NCI-H2029 treated with DMSO at 0.1 percent for 48 hours (cell line): ENCODE measurements around the gene PWP2.
"Not testable (repeated sequence)": the region's sequence is repeated elsewhere in the genome, so short reads cannot be mapped to it uniquely, and the experiment has no call there.

Experiments used
- DNase-seq: peaks from one replicate; lab custom pipeline; 2025; lab: John Stamatoyannopoulos, UW

The PWP2 gene

DNA sequence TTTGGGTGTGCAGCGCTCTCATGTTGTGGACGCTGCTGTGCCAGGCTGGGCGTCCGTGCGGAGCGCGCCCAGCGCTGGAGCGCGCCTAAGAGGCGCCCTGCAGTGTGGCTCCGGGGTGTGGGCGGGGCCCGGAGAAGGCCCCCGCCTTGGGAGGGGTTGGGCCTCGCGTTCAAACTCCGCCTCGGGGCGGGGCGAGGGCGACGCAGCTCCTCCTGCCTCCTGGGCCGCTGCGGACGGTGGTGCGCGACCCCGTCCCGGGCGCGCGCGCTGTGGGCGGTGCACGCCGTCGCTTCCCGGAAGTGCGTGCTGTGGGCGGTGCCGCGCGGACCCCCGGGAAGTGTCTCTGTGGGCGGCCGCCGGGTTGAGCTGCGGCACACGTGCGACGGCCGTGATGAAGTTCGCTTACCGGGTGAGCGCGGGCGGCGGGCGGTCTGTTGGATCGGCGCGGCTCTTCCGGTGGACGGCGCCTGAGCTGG lies at the start of gene PWP2:
Gene PWP2, plus strand, starts transcription at position 374 of the 476 bp plus-strand sequence. Its CDS starts 18 bp downstream, at position 392.
- not testable (repeated sequence) for DNase-seq

DNA sequence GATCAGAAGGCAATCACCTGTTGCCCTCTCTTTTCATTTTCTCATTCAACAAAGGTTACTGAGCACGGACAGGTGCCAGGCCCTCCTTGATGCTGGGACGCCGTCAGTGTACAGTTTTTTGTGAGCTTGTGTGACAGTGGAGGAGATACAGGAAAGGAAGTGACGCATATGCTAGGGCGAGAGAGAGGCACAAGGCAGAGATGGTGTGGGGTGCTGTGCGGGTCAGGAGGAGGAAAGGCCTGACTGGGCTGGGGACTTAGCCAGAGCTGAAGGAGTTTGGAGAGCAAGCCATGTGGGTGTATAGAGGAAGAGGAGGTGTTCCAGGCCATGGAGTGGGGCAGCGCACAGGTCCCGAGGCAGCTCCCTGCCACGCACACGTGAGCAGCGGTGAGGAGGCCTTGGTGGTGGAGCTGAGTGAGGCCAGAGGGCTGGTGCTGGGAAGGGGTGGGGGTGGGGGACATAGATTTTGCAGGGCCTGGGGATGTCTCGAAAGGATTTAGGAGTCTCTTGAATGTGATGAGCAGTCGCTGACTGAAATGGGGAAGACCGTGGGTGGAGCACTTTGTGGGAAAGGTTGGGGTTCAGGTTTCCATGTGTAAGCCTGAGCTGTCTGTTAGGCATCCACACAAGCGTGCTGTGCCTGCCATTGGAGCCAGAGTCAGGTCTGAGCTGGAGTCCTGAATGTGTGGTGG lies 49.1 kb upstream of the PWP2 start:
- no peak for DNase-seq

DNA sequence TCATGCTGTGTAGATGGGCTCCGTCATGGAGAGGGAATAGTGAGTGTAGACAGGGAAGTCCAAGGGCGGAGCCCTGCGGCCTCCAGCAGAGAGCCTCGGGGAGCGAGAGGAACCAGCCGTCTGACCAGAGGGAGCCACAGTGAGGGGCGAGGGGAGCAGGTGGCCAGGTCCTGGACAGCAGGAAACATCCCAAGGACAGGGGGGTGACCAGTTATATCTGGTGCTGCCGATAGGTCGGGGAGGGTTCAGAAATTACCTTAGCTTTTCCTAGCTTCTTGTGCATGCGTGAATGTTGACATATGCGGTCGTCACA lies 48.6 kb upstream of the PWP2 start:
- DNase-seq = no peak

DNA sequence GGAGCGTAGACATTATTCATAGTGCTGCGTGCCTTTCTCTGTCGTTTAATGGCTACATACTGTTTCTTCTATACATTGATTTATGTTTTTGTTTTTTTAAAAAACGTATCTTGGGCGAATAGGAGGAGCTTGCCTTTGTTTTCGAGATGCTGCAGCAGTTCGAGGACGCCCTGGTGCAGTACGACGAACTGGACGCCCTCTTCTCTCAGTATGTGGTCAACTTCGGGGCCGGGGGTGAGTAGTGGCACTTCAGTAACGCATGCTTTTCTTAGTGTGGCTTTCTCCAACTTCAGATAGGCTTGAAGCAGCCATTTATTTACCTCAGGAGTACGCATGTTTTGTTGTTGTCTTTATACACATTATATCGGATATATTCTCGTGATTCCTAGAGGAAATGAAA lies 48.2 kb upstream of the PWP2 start:
- DNase-seq = no peak

DNA sequence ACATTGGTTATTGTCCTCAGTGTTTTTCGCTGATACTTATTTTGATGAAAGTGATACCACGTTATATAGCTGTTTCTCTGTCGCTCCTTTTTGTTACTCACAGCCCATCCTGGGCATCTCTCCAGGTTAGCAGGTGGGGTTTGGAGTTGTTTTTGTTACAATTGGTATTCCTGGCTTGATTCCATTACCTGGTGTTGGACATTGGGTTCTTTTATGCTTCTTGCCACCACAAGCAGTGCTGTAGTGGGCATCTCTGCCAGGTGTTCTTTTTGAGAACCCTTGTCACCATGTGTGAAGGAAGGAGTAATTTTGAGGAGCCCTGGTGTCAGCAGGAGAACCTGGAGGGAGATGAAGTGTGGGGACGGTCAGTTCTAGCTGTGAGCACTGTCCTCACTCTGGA lies 47.5 kb upstream of the PWP2 start:
- DNase-seq = peak; percentile 58

DNA sequence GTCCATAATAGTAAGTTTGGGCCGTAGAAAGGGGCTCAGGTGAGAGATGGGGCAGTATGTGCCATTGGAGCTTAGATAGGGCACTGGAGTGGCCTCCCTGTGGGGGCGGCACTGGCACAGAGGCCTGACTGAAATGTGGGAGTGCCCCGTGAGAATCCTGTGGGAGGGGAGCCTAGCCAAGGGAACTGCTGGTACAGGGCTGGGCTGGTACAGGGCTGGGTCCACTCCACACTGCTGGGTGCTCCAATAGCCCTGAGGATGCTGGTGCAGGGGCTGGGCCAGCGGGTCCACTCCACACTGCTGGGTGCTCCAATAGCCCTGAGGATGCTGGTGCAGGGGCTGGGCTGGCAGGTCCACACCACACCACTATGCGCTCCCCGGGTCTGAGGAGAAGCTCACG lies 44.8 kb upstream of the PWP2 start:
- no peak for DNase-seq

DNA sequence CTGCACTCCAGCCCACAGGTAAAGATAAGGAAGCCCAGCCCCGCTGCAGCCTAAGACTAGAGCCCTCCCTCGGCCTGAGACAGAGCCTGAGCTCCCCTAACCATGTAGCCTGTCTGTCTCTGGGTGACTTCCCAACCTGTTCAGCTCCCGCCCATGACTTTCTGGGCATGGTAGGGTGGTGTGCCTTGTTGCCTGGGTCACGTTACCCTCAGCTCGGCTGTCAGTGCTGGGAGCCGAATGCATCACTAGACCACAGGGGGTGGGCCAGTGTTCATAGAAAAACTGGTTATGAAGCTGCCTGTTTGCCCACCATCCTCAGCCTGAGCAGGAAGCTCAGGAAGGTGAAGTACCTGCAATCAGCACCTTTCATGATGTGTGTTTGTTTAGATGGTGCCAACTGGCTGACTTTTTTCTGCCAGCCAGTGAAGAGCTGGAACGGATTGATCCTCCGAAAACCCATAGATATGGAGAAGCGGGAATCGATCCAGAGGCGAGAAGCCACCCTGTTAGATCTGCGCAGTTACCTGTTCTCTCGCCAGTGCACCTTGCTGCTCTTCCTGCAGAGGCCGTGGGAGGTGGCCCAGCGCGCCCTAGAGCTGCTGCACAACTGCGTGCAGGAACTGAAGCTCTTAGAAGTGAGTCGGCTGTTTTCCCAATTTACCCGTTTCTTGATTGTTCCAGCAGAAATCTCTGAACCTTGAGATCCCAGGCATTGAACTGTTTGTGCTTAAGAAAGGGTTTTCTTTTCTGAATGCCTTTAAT lies 43.9 kb upstream of the PWP2 start:
- peak; percentile 44 for DNase-seq

DNA sequence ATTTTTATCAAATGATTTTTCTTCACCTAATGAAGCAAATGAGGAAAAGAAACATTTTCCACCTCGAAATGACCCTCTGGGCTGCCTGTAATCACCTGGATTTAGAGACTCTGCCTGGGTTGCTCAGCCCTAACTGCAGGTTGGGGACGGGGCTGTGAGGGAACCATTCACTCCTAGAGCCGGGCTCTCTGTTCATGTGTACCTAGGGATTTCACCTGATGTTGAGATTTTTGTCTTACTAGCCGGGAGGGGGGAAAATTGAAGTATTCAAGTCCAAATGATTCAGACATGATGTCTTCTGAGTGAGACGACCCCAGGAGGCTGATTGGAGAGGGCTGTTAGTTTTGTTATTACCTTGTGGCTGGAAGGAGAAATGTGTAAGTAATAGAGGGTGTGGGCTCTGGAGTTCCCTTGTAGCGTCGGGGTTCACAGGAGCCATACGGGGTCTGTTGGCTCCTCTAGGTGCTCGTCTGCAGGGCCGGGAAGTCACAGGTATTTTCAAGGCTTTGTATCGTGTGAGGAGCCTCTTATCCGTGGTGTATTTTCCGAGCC lies 42.3 kb upstream of the PWP2 start:
- no peak for DNase-seq

DNA sequence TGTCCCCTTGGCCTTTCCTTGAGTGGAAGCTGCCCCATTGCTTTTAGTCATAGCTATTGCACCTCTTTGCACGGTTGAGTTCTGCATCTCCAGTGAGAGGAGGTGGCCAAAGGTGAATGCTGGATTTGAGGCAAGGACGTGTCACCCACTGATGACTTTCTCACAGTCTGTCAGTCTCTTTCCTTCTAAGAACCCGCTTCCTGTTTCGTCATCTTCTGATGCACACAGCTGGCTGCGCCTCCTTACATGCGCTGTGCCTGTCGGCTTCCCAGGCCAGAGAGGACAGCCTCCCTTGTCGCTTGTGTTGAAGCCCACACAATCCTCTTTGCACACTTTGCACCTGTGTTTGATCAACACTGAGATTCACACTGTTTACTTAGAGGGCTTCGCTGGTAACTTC lies 41.8 kb upstream of the PWP2 start:
- no peak for DNase-seq

DNA sequence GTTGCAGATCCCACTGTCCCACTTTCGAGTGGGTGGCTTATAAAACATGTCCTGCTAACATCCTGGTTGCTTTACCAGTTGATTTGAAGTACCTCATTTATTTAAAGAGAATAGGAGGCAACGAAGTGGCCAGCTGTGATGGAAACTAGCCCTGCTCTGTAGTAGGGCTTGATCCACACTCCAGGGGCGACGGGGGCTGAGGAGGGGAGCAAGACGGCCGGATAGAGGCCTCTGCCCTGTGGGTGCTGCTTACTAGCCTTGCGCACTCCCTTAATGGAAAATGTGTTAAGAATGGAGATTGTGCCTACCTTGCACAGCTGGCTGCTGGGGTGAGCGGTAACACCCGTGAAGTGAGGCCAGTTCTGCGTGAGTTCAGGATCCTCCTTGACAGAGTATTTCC lies 41.1 kb upstream of the PWP2 start:
- DNase-seq = no peak

DNA sequence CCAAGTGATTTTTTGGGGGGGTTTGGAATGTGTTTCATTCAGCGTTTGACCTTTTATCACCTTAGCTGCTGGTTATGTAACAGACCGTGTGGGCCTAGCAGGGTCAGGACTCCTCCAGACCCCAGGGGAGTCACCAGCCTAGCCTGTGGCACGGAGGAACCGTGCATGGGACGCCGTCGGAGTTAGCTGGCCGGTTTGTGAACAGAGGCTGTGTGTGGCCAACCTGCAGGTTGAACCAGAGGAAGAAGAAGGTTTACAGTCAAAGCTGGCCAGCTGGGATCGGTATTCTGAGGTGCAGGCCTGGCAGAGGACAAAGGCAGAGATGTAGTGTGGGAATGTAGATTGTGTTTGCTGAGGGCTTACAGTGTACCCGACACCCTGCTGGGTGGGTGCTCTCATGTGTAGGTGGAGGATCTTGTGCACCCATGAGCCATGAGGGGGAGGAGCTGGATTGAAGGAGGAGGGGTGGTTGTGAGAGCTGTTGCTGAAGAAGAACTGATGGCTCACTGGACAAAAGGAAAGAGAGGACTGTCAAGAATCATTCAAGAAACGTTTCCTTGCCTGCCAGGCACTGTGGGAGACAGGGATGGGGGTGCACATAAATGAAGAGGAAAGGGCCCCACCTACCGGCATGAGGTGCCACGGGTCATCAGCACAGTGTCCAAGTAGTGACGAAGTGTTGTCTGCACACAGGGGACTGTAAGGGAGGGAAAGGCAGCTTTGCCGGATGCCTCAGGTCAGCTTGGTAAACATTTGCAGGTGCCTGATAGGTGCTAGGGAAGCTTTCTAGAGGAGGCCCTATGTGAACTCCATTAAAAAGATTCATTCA lies 40.0 kb upstream of the PWP2 start:
- no peak for DNase-seq

DNA sequence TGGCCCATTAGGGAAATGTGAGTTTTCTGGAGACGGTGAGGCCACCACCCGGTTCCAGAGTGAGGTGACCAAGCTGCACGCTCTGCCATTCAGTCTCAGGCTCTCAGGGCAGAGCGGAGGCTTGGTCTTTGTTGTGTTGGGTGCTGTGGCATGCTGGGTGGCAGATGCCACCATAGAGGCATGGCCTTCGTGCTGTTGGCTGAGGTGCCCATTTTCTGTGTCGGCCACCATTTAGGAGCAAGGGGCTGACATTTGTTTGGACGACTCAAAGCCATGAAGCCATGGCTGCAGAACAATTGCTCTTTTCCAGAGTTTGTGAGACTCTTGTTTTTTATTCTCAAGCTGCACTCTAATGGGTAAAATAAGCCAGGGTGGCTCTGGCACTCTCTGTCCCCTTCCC lies 36.8 kb upstream of the PWP2 start:
- no peak for DNase-seq

DNA sequence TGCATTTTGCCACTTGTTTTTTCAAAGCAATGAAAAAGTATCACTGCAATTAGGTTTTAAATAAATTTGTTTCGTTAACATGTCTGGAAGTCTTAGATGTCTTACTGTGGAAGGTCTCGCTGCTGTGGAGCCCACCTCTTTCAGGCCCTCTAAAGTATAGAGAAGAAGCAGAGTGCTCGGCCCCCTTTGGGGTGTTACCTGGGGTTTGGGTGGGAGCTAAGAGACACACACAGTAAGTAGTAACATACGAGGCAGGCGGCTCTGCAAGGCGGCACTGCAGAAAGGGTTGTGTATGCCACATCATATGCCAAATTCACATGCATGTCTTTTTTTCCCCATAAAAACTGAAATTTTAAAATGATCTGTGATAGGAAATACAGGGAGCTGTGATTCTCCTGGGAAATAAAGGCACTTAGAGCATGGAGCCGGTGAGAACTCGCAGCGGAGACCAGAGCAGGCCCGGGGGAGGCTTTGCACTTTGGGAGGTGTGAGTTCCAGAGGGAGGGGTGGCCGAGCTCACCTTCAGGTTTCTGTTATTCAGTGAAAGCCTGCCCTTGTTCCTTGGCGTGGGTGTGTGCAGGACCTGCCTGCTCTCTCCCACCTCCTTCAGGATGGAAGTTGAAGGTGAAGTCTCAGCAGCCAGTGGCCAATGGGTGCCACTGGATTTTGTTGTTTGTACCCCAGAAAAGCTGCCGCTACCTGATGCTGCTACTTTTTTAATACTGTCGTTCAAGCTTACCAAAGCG lies 35.7 kb upstream of the PWP2 start:
- no peak for DNase-seq

DNA sequence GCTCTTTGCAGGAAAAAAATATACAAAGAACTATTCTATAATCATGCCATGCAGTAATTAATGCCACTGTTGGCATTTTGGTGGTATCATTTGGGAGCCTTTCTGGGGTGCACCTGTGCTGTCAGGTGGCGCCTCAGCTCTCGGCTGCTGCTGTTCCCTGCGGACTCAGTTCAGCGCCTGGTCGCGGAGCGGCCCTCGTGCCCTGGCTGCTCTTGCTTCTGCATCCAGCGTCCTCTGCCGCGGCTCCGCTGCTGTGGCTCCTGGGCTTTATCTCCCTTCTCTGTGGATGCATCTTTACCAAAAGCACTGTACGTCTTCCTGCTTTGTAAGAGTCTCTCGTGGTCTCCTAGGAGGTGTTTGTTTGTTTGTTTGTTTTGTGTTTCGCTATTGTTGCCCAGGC lies 35.1 kb upstream of the PWP2 start:
- DNase-seq = no peak

DNA sequence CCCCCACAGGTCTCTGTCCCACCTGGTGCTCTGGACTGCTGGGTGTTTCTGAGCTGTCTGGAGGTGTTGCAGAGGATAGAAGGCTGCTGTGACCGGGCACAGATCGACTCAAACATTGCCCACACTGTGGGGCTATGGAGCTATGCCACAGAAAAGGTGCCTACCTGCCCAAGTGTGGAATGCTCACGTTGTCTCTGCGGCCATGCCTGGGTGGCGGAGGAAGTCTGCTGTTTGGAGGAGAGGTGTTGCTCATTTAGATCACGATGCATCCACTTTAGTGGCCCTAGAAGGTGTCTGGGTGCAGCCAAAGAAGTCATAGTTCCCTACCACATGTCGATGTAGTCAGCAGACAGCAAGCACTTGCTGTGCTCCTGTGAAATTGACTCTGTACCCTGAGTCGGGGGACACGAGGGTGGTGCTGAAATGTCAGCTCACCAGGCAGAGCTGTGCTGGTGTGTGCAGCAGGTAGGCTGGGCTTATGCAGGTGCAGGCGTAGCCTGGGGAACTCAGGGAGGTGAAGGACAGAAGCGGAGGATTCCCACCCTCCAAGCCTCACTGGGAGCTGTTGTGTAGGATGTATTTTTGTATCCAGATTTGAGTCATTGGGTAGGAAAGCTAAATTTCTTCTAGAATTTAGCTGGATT lies 32.8 kb upstream of the PWP2 start:
- no peak for DNase-seq

DNA sequence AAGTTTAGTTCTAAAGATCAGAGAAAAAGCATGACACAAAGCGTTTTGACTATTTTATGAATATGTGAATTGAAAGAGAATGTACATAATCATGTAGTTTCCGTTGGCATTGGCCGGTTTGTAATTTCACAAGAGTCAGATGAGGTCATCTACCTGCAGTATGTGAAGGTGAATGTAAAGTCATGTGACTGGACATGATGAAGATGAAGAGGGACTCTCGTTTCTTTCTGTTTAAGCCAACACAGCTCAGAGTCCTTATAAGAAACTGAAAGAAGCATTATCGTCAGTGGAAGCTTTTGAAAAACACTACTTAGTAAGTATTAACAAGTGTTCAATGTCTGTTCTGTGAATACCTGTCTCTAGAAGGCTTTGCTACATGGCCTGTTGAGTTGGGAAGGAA lies 30.9 kb upstream of the PWP2 start:
- no peak for DNase-seq

DNA sequence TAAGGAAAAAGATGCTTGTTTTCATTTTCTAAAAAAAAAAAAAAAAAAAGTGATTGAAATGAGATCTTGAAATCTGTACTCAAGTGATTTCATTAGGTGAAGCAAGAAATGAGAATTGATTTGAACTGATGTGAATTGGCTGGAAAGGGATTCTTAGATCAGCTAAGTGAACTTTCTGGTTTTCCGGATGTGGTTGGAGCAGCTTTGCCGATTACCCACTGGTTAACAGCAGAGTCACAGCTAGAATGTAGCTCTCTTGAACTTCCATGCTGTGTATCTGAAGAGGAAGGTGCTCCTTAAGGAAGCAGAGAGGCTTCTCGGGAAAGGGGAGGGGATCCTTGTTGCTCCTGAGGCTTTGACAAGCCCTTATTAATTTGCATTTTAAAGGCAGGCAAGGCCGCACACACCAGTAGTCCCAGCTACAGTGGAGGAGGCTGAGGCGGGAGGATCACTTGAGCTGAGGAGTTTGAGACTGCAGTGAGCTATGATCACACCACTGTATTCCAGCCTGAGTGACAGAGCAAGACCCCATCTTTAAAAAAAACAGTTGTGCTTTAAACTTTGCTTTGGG lies 28.7 kb upstream of the PWP2 start:
- no peak for DNase-seq

DNA sequence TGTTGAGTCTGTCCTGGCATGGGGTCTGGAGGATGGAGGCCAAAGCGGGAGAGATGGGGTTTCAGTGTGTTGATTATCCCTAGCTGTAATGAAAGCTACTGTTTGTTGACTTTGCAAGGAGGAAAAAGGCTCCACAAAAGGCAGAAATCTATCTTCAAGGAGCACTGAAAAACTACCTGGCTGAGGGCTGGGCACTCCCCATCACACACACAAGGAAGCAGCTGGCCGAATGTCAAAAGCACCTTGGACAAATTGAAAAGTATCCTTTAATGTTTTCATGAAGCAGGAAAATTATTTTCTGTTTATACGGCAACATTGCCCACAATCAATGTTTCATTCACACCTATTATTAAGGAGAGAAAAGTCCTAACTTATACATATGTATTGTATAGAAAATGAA lies 27.8 kb upstream of the PWP2 start:
- no peak for DNase-seq

DNA sequence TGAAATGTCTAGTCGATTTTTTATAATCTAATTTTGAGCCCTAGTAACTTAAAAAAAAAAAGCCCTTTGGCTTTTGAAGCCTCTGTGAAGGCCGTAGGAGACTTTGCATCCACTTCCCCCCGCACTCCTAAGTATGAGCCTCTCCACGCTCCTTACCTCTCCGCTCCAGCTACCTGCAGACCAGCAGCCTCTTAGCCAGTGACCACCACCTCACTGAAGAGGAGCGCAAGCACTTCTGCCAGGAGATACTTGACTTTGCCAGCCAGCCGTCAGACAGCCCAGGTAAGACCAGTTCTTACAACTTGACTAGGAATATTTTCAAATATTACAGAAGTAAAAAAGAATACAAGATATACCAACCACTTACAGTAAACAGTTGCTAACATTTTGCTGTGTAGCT lies 27.4 kb upstream of the PWP2 start:
- DNase-seq = no peak

DNA sequence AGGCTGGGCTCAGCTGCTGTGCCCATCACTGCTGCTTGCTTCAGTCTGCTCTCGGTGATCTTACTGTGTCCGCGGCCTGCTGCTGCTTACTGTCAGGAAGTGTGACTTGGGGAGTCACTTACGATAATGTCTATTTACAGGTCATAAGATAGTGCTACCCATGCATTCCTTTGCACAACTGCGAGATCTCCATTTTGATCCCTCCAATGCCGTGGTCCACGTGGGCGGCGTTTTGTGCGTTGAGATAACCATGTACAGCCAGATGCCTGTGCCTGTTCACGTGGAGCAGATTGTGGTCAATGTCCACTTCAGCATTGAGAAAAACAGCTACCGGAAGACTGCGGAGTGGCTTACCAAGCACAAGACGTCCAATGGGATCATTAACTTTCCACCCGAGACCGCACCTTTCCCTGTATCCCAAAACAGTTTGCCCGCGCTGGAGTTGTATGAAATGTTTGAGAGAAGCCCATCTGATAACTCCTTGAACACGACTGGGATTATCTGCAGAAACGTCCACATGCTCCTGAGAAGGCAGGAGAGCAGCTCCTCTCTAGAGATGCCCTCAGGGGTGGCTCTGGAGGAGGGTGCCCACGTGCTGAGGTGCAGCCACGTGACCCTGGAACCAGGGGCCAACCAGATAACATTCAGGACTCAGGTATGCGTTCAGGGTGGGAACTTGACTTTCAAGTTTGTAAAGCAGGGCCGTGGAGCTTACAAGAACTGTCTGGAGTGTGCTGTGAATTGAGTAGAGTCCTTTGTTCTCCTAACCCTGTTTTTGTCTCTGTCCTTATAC lies 24.4 kb upstream of the PWP2 start:
- DNase-seq = no peak
